GM10266 (cell line): ENCODE data around the gene CACHD1.
A peak's percentile ranks its signal among the peaks of the same experiment; 100 is the strongest.

ENCODE experiments used
- DNase-seq: peaks from one replicate; pipeline ENCODE4 v3.0.0; 2012; ENCODE audit errors: extremely low spot score
- CTCF ChIP-seq: IDR thresholded peaks from 2 replicates; pipeline ENCODE4 v1.5.1; 2012; ENCODE audit warnings: mild to moderate bottlenecking, low read depth; ENCODE audit not compliant: control insufficient read depth, insufficient read depth; ENCODE audit errors: missing control alignments

Gene CACHD1

GRCh38 chr1:64469977-64470664 lies at the start of gene CACHD1:
Gene CACHD1, plus strand, starts transcription at chr1:64470129. Its CDS starts 616 bp downstream, at chr1:64470745.
- DNase-seq, result peak; percentile 79
- TF ChIP-seq CTCF, result peak; percentile 26

GRCh38 chr1:64421377-64421776 lies 48.6 kb upstream of the CACHD1 start:
- TF ChIP-seq CTCF, result no peak
- no peak for DNase-seq

DNA sequence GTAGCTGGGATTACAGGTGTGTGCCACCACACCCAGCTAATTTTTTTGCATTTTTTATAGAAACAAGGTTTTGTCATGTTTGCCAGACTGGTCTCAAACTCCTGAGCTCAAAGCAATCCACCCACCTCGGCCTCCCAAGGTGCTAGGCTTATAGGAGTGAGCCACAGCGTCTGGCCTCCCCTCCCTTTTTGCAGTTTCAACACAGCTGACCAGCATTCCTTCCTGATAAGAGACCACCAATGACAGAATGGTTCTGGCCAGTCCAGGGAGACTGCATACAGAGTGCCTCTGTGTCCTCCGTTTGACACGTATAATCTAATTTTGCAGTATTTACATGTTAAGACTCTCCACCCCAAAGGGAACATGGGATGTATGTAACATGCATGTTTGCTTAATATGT lies 46.4 kb upstream of the CACHD1 start:
- no peak for TF ChIP-seq CTCF
- no peak for DNase-seq

- DNase-seq, result no peak
- no peak for TF ChIP-seq CTCF
Observed at GRCh38 chr1:64424412-64424811, 45.5 kb upstream of the CACHD1 start.

- no peak for DNase-seq
Observed at GRCh38 chr1:64425521-64425920, 44.4 kb upstream of the CACHD1 start.

GRCh38 chr1:64426681-64427080 lies 43.2 kb upstream of the CACHD1 start:
- DNase-seq, result no peak
- TF ChIP-seq CTCF, result no peak

More at GRCh38 chr1:64425521-64425920, 44.4 kb upstream of the CACHD1 start:
- no peak for TF ChIP-seq CTCF

GRCh38 chr1:64427879-64428278 lies 42.0 kb upstream of the CACHD1 start:
- DNase-seq, result no peak
- TF ChIP-seq CTCF, result no peak
